ENCODE results near the gene BCL2L15. TPM values are rescaled to one million over a fixed set of nuclear protein-coding genes. Genes with fewer than 3 reads are reported as not detected.

Gene BCL2L15
- total RNA-seq, 1 experiment from 2014 or later, result 2.3 TPM

DNA sequence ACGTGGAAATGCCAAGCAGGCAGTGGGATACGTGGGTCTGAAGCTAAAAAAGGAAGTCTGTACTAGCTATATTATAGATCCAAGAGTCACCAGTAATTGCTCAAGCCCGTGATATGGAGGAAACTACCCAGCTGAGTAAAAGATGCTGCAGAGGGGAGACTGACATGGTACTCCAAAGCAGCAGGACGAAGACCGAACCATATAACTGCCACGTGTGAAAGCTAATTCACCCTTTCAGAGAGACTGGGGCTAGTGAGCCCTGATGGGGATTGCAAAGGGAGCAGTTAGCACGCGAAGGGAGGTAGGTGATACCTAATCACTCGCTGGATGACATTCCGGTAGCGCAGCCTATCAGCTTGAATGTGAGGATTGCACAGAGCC, 16.9 kb upstream of the BCL2L15 start:
- Mint-ChIP-seq H3K36me3 (ENCODE audit: insufficient read depth, unreplicated experiment) (peaks cover 30% of the 10 kb centered on the region), H3K27me3 (ENCODE audit: insufficient read depth, unreplicated experiment) (no peaks in the 10 kb centered on the region), H3K9me3 (ENCODE audit: unreplicated experiment) (no peaks in the 10 kb centered on the region), H3K4me3 (ENCODE audit: unreplicated experiment) (peak overlapping the region; percentile 95), H3K27ac (ENCODE audit: low read depth, unreplicated experiment) (peak overlapping the region; percentile 94), H3K4me1 (ENCODE audit: insufficient read depth, unreplicated experiment) (no peaks in the 10 kb centered on the region)
- TSS peak; percentile 60 for BruUV-seq (replicated peaks)
- ChIA-PET POLR2A (interaction anchor here (0.7 to 9.1 kb wide), 18 partner anchors 9 to 831 kb away, joined by 3 to 228 read pairs (median 4); partner anchors contain the start of genes DENND2C, HIPK1, LRIG2 and MAGI3), CTCF (interaction anchor here (0.6 to 3.5 kb wide), 12 partner anchors 8 to 111 kb away, joined by 3 to 48 read pairs (median 4); partner anchors contain the start of gene HIPK1)
- intact Hi-C loops (cut with micrococcal nuclease), result loop anchor here (2.0 to 10.0 kb wide), 3 partner anchors 145 to 763 kb away; partner anchors contain the start of gene PHTF1
- TF ChIP-seq, protein P1, sequence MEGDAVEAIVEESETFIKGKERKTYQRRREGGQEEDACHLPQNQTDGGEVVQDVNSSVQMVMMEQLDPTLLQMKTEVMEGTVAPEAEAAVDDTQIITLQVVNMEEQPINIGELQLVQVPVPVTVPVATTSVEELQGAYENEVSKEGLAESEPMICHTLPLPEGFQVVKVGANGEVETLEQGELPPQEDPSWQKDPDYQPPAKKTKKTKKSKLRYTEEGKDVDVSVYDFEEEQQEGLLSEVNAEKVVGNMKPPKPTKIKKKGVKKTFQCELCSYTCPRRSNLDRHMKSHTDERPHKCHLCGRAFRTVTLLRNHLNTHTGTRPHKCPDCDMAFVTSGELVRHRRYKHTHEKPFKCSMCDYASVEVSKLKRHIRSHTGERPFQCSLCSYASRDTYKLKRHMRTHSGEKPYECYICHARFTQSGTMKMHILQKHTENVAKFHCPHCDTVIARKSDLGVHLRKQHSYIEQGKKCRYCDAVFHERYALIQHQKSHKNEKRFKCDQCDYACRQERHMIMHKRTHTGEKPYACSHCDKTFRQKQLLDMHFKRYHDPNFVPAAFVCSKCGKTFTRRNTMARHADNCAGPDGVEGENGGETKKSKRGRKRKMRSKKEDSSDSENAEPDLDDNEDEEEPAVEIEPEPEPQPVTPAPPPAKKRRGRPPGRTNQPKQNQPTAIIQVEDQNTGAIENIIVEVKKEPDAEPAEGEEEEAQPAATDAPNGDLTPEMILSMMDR (IDR thresholded peaks at IDR 0.05; ENCODE audit: unreplicated experiment), result no peak
- no peak for DNase-seq (ENCODE audit: unreplicated experiment)

DNA sequence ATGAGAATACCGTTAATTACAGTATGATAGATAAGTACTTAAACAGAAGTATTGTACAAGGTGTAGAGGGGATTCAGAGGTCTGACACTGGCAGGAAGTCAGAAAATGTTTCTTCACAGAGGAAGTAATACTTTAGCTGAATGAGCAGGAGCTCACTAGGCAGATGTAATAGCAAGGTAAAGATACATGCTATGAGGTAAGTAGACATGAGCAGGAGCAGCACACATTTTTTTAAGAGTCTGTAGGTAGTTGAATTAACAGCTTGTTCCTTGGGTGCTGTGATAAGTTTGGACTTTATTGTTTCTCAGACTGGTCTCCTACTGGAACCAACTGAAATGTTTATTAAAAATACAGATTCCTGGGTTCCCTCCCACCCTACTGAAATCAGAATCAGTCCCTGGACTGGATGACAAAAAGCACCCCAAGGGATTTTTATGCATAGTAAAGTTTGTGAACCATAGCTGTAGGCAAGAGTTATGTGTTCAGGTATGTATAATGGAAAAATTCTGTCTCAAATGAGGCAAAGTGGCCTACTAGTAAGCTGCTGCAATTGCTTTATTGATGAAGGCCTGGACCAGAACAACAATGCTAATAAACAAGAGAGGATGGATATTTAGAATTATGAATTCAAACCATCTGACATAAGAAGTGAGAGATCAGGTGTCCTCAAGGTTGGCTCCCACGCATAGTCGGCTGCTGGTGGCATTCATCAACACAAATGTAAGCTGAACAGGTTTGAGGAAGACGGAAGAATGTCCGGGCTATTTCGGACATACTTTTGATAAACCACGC, 16.3 kb upstream of the BCL2L15 start:
- intact Hi-C loops (cut with micrococcal nuclease), result loop anchor here (2.0 to 10.0 kb wide), 3 partner anchors 145 to 763 kb away; partner anchors contain the start of gene PHTF1
- POLR2A ChIA-PET, result interaction anchor here (0.6 to 9.1 kb wide), 17 partner anchors 10 to 830 kb away, joined by 3 to 228 read pairs (median 5); partner anchors contain the start of genes DENND2C, HIPK1, LRIG2 and MAGI3
- Mint-ChIP-seq H3K9me3 (ENCODE audit: unreplicated experiment) (no peaks in the 10 kb centered on the region), H3K27ac (ENCODE audit: low read depth, unreplicated experiment) (peak overlapping the region; percentile 94), H3K27me3 (ENCODE audit: insufficient read depth, unreplicated experiment) (no peaks in the 10 kb centered on the region), H3K36me3 (ENCODE audit: insufficient read depth, unreplicated experiment) (peaks cover 33% of the 10 kb centered on the region), H3K4me1 (ENCODE audit: insufficient read depth, unreplicated experiment) (no peaks in the 10 kb centered on the region), H3K4me3 (ENCODE audit: unreplicated experiment) (peak overlapping the region; percentile 95)
- CTCF ChIA-PET, result interaction anchor here (0.6 to 3.5 kb wide), 13 partner anchors 8 to 754 kb away, joined by 3 to 48 read pairs (median 4); partner anchors contain the start of gene HIPK1
- TF ChIP-seq, protein P1 (IDR thresholded peaks at IDR 0.05; ENCODE audit: unreplicated experiment), result no peak
- BruUV-seq (replicated peaks), result no TSS peak
- peak; percentile 15 for DNase-seq (ENCODE audit: unreplicated experiment)

DNA sequence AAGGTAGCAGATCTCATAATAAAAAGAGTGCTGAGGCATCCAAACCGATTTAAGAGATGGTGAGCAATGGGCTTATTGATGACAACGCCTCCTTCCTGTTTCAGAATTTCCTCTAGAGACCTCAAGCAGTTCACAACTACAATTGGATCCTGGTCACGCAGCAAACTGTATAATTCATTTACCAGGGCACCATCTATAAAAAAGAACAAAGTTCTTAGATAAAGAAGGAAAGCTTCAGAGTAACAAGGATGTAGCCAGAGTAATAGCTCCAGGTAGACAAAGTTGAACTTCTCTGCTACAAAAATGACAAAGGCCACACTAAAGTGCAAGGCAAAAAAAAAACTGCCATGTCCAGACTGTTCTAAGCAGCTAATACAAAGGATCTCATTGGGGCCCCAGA, 13.8 kb upstream of the BCL2L15 start:
- Mint-ChIP-seq H3K4me3 (ENCODE audit: unreplicated experiment) (no peak overlapping the region), H3K9me3 (ENCODE audit: unreplicated experiment) (no peaks in the 10 kb centered on the region), H3K4me1 (ENCODE audit: insufficient read depth, unreplicated experiment) (no peaks in the 10 kb centered on the region), H3K27me3 (ENCODE audit: insufficient read depth, unreplicated experiment) (no peaks in the 10 kb centered on the region), H3K27ac (ENCODE audit: low read depth, unreplicated experiment) (no peak overlapping the region), H3K36me3 (ENCODE audit: insufficient read depth, unreplicated experiment) (peaks cover 46% of the 10 kb centered on the region)
- no TSS peak for BruUV-seq (replicated peaks)
- no peak for DNase-seq (ENCODE audit: unreplicated experiment)
- TF ChIP-seq, protein P1 (IDR thresholded peaks at IDR 0.05; ENCODE audit: unreplicated experiment), result no peak
- ChIA-PET POLR2A (interaction anchor here (0.6 to 1.5 kb wide), 2 partner anchors 28 to 88 kb away, joined by 4 to 6 read pairs; partner anchors contain the start of gene HIPK1), CTCF (interaction anchor here (0.6 to 2.7 kb wide), 2 partner anchors 66 to 479 kb away, joined by 4 to 17 read pairs; no protein-coding TSS in a partner anchor)
- intact Hi-C loops (cut with micrococcal nuclease), result loop anchor here (10.0 kb wide), 1 partner anchor 446 kb away; no protein-coding TSS in a partner anchor

DNA sequence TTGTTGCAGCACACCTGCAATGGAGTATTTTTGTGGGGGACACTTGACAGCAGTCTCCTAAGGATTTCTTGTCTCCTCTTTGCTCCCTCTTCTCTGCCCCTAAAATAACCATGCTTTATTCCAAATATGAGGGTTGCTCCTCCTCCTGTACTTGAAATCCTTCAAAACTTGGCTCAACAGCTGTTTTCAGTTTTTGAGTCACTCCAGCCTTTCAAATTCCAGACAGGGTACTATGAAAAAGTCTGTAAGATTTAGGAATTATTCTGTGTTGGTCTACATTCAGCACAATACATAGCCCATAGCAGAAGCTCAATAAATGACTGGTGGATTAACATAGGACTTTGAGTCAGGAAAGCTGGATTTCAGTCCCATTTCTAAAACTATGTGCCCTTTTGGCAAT, 11.7 kb upstream of the BCL2L15 start:
- POLR2A ChIA-PET, result interaction anchor here (0.8 kb wide), 1 partner anchor 18 kb away, joined by 3 read pairs; no protein-coding TSS in a partner anchor
- no peaks in the 10 kb centered on the region for H3K27me3 Mint-ChIP-seq (ENCODE audit: insufficient read depth, unreplicated experiment)
- H3K4me3 Mint-ChIP-seq (ENCODE audit: unreplicated experiment), result no peak overlapping the region
- no peak for DNase-seq (ENCODE audit: unreplicated experiment)
- peaks cover 58% of the 10 kb centered on the region for H3K36me3 Mint-ChIP-seq (ENCODE audit: insufficient read depth, unreplicated experiment)
- TF ChIP-seq, protein P1 (IDR thresholded peaks at IDR 0.05; ENCODE audit: unreplicated experiment), result no peak
- no peak overlapping the region for H3K27ac Mint-ChIP-seq (ENCODE audit: low read depth, unreplicated experiment)
- BruUV-seq (replicated peaks), result no TSS peak
- intact Hi-C loops (cut with micrococcal nuclease), result no loop called here
- no peaks in the 10 kb centered on the region for H3K4me1 Mint-ChIP-seq (ENCODE audit: insufficient read depth, unreplicated experiment)
- no peaks in the 10 kb centered on the region for H3K9me3 Mint-ChIP-seq (ENCODE audit: unreplicated experiment)
- CTCF ChIA-PET, result interaction anchor here (0.6 kb wide), 1 partner anchor 76 kb away, joined by 3 read pairs; no protein-coding TSS in a partner anchor
